Activated T-cell treated with anti-CD3 and anti-CD28 coated beads for 1 hour (primary cell): ENCODE results near the gene MANBA.

Source experiments
- DNase-seq: peaks from one replicate; pipeline ENCODE4 v3.0.0-alpha.2; 2020; ENCODE audit warnings: low read depth

MANBA gene

GRCh38 chr4:102678107-102678506 lies 82.7 kb downstream of the MANBA start:
- DNase-seq = no peak

GRCh38 chr4:102675141-102675540 lies 85.6 kb downstream of the MANBA start:
- DNase-seq = no peak

- DNase-seq = no peak
These were observed 93.8 kb downstream of the MANBA start for GRCh38 chr4:102667001-102667400.

- DNase-seq = no peak
These were observed 95.2 kb downstream of the MANBA start for GRCh38 chr4:102665527-102665926.

GRCh38 chr4:102663073-102663472 lies 97.7 kb downstream of the MANBA start:
- DNase-seq = no peak

GRCh38 chr4:102657206-102657605 lies 103.6 kb downstream of the MANBA start:
- no peak for DNase-seq

GRCh38 chr4:102647117-102647516 lies 113.7 kb downstream of the MANBA start:
- DNase-seq = no peak

- DNase-seq = no peak
These were observed 118.0 kb downstream of the MANBA start for GRCh38 chr4:102642631-102643298.

- DNase-seq = no peak
These were observed 119.0 kb downstream of the MANBA start for GRCh38 chr4:102641793-102642192.

GRCh38 chr4:102640669-102641068 lies 120.1 kb downstream of the MANBA start:
- DNase-seq = no peak

- DNase-seq = no peak
These were observed 121.2 kb downstream of the MANBA start for GRCh38 chr4:102639598-102639997.

GRCh38 chr4:102638621-102639020 lies 122.1 kb downstream of the MANBA start:
- no peak for DNase-seq

GRCh38 chr4:102637391-102637790 lies 123.4 kb downstream of the MANBA start:
- no peak for DNase-seq

- no peak for DNase-seq
These were observed 127.7 kb downstream of the MANBA start for GRCh38 chr4:102633100-102633499.

- DNase-seq = no peak
These were observed 128.3 kb downstream of the MANBA start for GRCh38 chr4:102632241-102633065.

GRCh38 chr4:102631616-102632015 lies 129.2 kb downstream of the MANBA start:
- DNase-seq = no peak

- DNase-seq = no peak
These were observed 131.1 kb downstream of the MANBA start for GRCh38 chr4:102629673-102630072.

- no peak for DNase-seq
These were observed 132.8 kb downstream of the MANBA start for GRCh38 chr4:102627831-102628523.

- peak; percentile 45 for DNase-seq
These were observed 135.4 kb downstream of the MANBA start for GRCh38 chr4:102625232-102625930.

- DNase-seq = no peak
These were observed 136.3 kb downstream of the MANBA start for GRCh38 chr4:102624505-102624904.

- DNase-seq = no peak
These were observed 137.1 kb downstream of the MANBA start for GRCh38 chr4:102623622-102624021.
